B cell (primary cell): ENCODE data around the gene XPO6. TPM values are rescaled to one million over a fixed set of nuclear protein-coding genes. Genes with fewer than 3 reads are reported as not detected.

Experiments
- ATAC-seq: fragments of 200-7000 bp; cut with Tn5 transposase; one replicate; pipeline ENCODE4 v1.10.0; 2021; ENCODE audit warnings: low read depth, mild to moderate bottlenecking, moderate number of reproducible peaks, moderate library complexity
- CTCF ChIA-PET: fragments of 350-600 bp; sonication (Branson Sonifier 250); formaldehyde crosslinking; loops from one replicate; lab custom pipeline; 2021; ENCODE audit warnings: antibody characterized with exemption, inconsistent platforms; lab: Charles Lee
- POLR2A ChIA-PET: fragments of 350-600 bp; sonication (Branson Sonifier 250); formaldehyde crosslinking; loops from one replicate; lab custom pipeline; 2021; ENCODE audit warnings: antibody characterized with exemption; lab: Charles Lee
- DNase-seq: peaks from one replicate; pipeline ENCODE4 v3.0.0; 2013
- H2AFZ ChIP-seq: 2 replicates; pipeline ENCODE4 v1.6.1; 2012; ENCODE audit warnings: mild to moderate bottlenecking, low read depth, low read length; ENCODE audit not compliant: insufficient read depth, poor library complexity, severe bottlenecking
- H3K27ac ChIP-seq, 2 donors: 1 replicate in 1 of 2; 2 replicates in 1 of 2; pipeline ENCODE4 v1.5.1; 2012 to 2013; ENCODE audit warnings: low read length in 2 of 2, mild to moderate bottlenecking in 2 of 2, moderate library complexity in 1 of 2
- H3K27me3 ChIP-seq, 4 experiments: fragments of 200-600 bp in 1 of 4; sonication (generic) in 1 of 4; replicated peaks in 1 of 4; 1 replicate in 2 of 4; 2 replicates in 2 of 4; pipeline versions ENCODE4 v1.6.1 to v1.7.0; 2013 to 2016; ENCODE audit warnings: low read length in 3 of 4, mild to moderate bottlenecking in 2 of 4, mixed read lengths in 1 of 4, moderate library complexity in 1 of 4; ENCODE audit not compliant: insufficient read depth in 4 of 4, control insufficient read depth in 3 of 4; ENCODE audit errors: control extremely low read depth in 1 of 4
- H3K36me3 ChIP-seq, 2 experiments: replicated peaks in 1 of 2; 1 replicate in 1 of 2; 2 replicates in 1 of 2; pipeline versions ENCODE4 v1.6.1 to v1.7.1; 2013; ENCODE audit warnings: low read length in 1 of 2; ENCODE audit not compliant: insufficient read depth in 2 of 2, control insufficient read depth in 1 of 2; ENCODE audit errors: control extremely low read depth in 1 of 2, extremely low read depth in 1 of 2
- H3K4me1 ChIP-seq, 2 donors: fragments of 200-600 bp in 1 of 2; sonication (generic) in 1 of 2; 1 replicate in 1 of 2; 2 replicates in 1 of 2; pipeline versions ENCODE4 v1.5.1 to v1.6.1; 2013 to 2017; ENCODE audit warnings: low read length in 2 of 2; ENCODE audit not compliant: control insufficient read depth in 2 of 2, insufficient read depth in 2 of 2
- H3K4me2 ChIP-seq: replicated peaks from 2 replicates; pipeline ENCODE3; 2012; ENCODE audit warnings: mild to moderate bottlenecking, low read depth, low read length; ENCODE audit not compliant: poor library complexity, severe bottlenecking
- H3K4me3 ChIP-seq, 5 experiments: fragments of 200-600 bp in 1 of 5; sonication (generic) in 1 of 5; 1 replicate in 3 of 5; 2 replicates in 2 of 5; pipeline versions ENCODE4 v1.5.1 to v1.7.0; 2011 to 2016; ENCODE audit warnings: low read length in 4 of 5, mild to moderate bottlenecking in 4 of 5, low read depth in 2 of 5, control low read depth in 1 of 5, moderate library complexity in 1 of 5; ENCODE audit not compliant: insufficient read depth in 1 of 5; ENCODE audit errors: control extremely low read depth in 1 of 5, extremely low read depth in 1 of 5
- H3K79me2 ChIP-seq: fragments of 200-600 bp; sonication (generic); one replicate; pipeline ENCODE4 v1.6.0; 2016; ENCODE audit warnings: low read length; ENCODE audit not compliant: control insufficient read depth, insufficient read depth
- H3K9ac ChIP-seq: fragments of 200-600 bp; sonication (generic); 2 replicates; pipeline ENCODE4 v1.6.1; 2017; ENCODE audit warnings: mild to moderate bottlenecking, low read length, moderate library complexity
- H3K9me3 ChIP-seq, 3 donors: one replicate each; pipeline versions ENCODE4 v1.6.1 to v1.7.1; 2013; ENCODE audit warnings: low read length in 2 of 3; ENCODE audit not compliant: control insufficient read depth in 2 of 3, insufficient read depth in 1 of 3; ENCODE audit errors: control extremely low read depth in 1 of 3
- H4K20me1 ChIP-seq: 2 replicates; pipeline ENCODE4 v1.6.0; 2012; ENCODE audit warnings: mild to moderate bottlenecking, low read length; ENCODE audit not compliant: insufficient read depth, control insufficient read depth, poor library complexity, severe bottlenecking
- H3K27ac Mint-ChIP-seq: one replicate; pipeline ENCODE4 v1.8.0; 2021; ENCODE audit warnings: mixed read lengths
- H3K27me3 Mint-ChIP-seq: one replicate; pipeline ENCODE4 v1.8.0; 2021; ENCODE audit warnings: mixed read lengths
- H3K4me1 Mint-ChIP-seq: one replicate; pipeline ENCODE4 v1.8.0; 2021; ENCODE audit warnings: mixed read lengths
- H3K4me3 Mint-ChIP-seq: one replicate; pipeline ENCODE4 v1.8.0; 2021; ENCODE audit warnings: mixed read lengths
- H3K9me3 Mint-ChIP-seq: one replicate; pipeline ENCODE4 v1.8.0; 2022; ENCODE audit warnings: mixed read lengths; ENCODE audit not compliant: insufficient read depth
- CTCF ChIP-seq: fragments of 200-600 bp; IDR thresholded peaks from one replicate; pipeline ENCODE4 v1.8.0; 2022; ENCODE audit warnings: antibody characterized with exemption, mild to moderate bottlenecking
- EZH2 ChIP-seq: IDR thresholded peaks from 2 replicates; pipeline ENCODE4 v1.6.1; 2012; ENCODE audit warnings: borderline replicate concordance, low read depth, mild to moderate bottlenecking, moderate library complexity, low read length; ENCODE audit not compliant: insufficient read depth, poor library complexity, severe bottlenecking
- WGBS: methylation state at CpG from one replicate; pipeline ENCODE4 v1.1.5; 2013; ENCODE audit warnings: missing lambda C conversion rate; ENCODE audit not compliant: insufficient coverage; 5-methylcytosine and 5-hydroxymethylcytosine counted together
- intact Hi-C: fragments of 100-400 bp; cut with micrococcal nuclease; formaldehyde crosslinking; loops from one replicate; pipeline ENCODE4 v1.10.0; 2022
- polyA plus RNA-seq: library from polyadenylated mRNA; depleted of rRNA; stranded (reverse); fragments of >200 nt; gene quantifications from 2 replicates; pipeline ENCODE4 v1.2.3, GENCODE V29; 2012
- total RNA-seq, 2 donors: library from RNA; stranded (reverse); fragments of 120-200 nt in 1 of 2; gene quantifications; 1 replicate in 1 of 2; 2 replicates in 1 of 2; pipeline versions ENCODE4 v1.2.3 to v1.2.4, GENCODE V29; 2013 to 2022

The XPO6 gene
- total and polyA plus RNA-seq, 2 donors (not counting 1 experiment from before 2014, with no cell fraction given) = 259 to 303 TPM

- Histone ChIP-seq H3K4me2 (no peak overlapping the region), H3K36me3 (peaks cover 5 to 67% of the 10 kb centered on the region in 2 experiments), H4K20me1 (no peaks in the 10 kb centered on the region), H3K27ac (peak overlapping the region in 1 of 2 donors; percentile 77), H2AFZ (no peak overlapping the region), H3K9me3 (no peaks in the 10 kb centered on the region), H3K27me3 (no peaks in the 10 kb centered on the region), H3K9ac (no peak overlapping the region), H3K4me1 (peaks cover 33 to 45% of the 10 kb centered on the region in 2 donors), H3K4me3 (no peak overlapping the region), H3K79me2 (peaks cover 69% of the 10 kb centered on the region)
- intact Hi-C loops = no loop called here
- no peak overlapping the region for H3K27ac Mint-ChIP-seq
- H3K27me3 Mint-ChIP-seq = no peaks in the 10 kb centered on the region
- TF ChIP-seq EZH2 (no peak), CTCF (no peak)
- H3K4me3 Mint-ChIP-seq = no peak overlapping the region
- ChIA-PET POLR2A (no interaction called here), CTCF (interaction anchor here (0.7 to 1.9 kb wide), 2 partner anchors 9 to 21 kb away, joined by 5 to 6 read pairs; no protein-coding TSS in a partner anchor)
- no peaks in the 10 kb centered on the region for H3K9me3 Mint-ChIP-seq
- no peak for ATAC-seq
- no CpG with 5 or more reads among the region's 3 CpGs for WGBS
- peaks cover 61% of the 10 kb centered on the region for H3K4me1 Mint-ChIP-seq
- no peak for DNase-seq
Observed at GRCh38 chr16:28167730-28168129, 44.0 kb downstream of the XPO6 start.

- Histone ChIP-seq H3K9me3 (no peaks in the 10 kb centered on the region), H4K20me1 (no peaks in the 10 kb centered on the region), H3K27ac (peak overlapping the region in 1 of 2 donors; percentile 77), H2AFZ (no peak overlapping the region), H3K4me3 (no peak overlapping the region), H3K9ac (no peak overlapping the region), H3K36me3 (peaks cover 5 to 67% of the 10 kb centered on the region in 2 experiments), H3K27me3 (no peaks in the 10 kb centered on the region), H3K4me2 (no peak overlapping the region), H3K79me2 (peaks cover 69% of the 10 kb centered on the region), H3K4me1 (peaks cover 36 to 50% of the 10 kb centered on the region in 2 donors)
- Mint-ChIP-seq H3K27ac (peak overlapping the region; percentile 46), H3K9me3 (no peaks in the 10 kb centered on the region), H3K4me1 (peaks cover 61% of the 10 kb centered on the region), H3K27me3 (no peaks in the 10 kb centered on the region), H3K4me3 (no peak overlapping the region)
- TF ChIP-seq EZH2 (no peak), CTCF (no peak)
- ChIA-PET CTCF (interaction anchor here (1.9 kb wide), 1 partner anchor 21 kb away, joined by 5 read pairs; no protein-coding TSS in a partner anchor), POLR2A (no interaction called here)
- WGBS = 98% methylated on average over 7 of the region's 7 CpGs
- no peak for ATAC-seq
- no peak for DNase-seq
- intact Hi-C loops = no loop called here
Observed at GRCh38 chr16:28167221-28167620, 44.5 kb downstream of the XPO6 start.
